Breast epithelium (tissue), 3 donors: ENCODE data around the gene FNDC3A.

Experiments
- POLR2AphosphoS5 ChIP-seq, 3 donors: sonication (generic); formaldehyde crosslinking; IDR thresholded peaks; one replicate each; pipeline ENCODE4 v1.6.1; 2017; ENCODE audit warnings: antibody characterized with exemption in 3 of 3
- TF ChIP-seq, protein P1 (sequence below), 3 donors: fragments of 450-650 bp; IDR thresholded peaks; one replicate each; pipeline ENCODE4 v1.5.1; 2016 to 2017; ENCODE audit warnings: antibody characterized with exemption in 3 of 3, mild to moderate bottlenecking in 3 of 3, moderate library complexity in 3 of 3

DNA sequence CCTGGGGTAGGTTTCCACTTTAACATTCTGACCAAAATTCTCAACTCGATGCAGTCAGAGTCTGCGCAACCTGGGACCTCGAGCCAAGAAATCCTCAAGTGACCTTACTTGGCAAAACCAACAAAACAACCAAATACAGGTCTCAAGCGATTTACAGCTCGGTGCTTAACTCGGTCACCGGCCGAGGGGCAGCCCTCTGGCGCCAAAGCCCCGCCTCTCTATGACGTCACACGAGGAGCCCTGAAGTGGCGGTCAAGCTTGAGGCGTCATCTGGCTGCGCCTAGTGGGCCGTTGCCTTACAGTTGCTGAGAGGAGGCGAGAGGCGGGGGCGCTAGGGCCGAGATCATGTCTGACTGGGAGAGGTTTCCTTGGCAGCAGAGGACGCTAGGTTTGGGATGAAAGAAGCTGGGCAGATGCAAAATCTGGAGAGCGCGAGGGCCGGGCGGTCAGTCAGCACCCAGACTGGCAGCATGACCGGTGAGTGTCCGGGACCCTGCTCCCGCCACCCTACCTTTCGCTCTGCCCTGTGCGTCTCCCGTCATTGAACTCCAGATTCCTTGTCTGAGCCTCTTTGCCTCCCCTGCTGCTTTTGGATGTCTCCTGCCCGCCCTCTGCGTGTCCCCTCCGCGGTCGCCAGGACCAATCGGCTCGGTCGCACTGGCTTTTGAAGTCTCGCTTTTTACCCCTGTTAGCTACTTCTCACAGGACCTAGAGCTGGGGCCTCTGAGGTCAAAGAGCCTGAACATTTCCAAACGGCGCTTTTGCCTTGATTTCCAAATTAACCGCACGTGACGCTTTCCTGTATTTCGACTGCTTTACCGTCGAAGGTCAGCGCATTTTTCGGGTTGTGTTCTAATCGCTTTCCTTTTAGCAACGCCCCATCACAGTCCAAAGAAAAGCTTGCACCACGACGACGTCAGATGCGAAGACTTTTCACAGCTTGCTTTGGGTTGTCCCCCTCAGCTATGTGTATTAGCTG lies 272.2 kb downstream of the FNDC3A start, which contains the start of gene CDADC1:
- TF ChIP-seq POLR2AphosphoS5 (IDR thresholded peaks at IDR 0.05) = peak; percentile 78 to 96 (median 89)
- TF ChIP-seq, protein P1, sequence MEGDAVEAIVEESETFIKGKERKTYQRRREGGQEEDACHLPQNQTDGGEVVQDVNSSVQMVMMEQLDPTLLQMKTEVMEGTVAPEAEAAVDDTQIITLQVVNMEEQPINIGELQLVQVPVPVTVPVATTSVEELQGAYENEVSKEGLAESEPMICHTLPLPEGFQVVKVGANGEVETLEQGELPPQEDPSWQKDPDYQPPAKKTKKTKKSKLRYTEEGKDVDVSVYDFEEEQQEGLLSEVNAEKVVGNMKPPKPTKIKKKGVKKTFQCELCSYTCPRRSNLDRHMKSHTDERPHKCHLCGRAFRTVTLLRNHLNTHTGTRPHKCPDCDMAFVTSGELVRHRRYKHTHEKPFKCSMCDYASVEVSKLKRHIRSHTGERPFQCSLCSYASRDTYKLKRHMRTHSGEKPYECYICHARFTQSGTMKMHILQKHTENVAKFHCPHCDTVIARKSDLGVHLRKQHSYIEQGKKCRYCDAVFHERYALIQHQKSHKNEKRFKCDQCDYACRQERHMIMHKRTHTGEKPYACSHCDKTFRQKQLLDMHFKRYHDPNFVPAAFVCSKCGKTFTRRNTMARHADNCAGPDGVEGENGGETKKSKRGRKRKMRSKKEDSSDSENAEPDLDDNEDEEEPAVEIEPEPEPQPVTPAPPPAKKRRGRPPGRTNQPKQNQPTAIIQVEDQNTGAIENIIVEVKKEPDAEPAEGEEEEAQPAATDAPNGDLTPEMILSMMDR (IDR thresholded peaks at IDR 0.05) = no peak
